GM18867 (cell line): ENCODE data around the gene PHLDA3.

Experiments used
- ATAC-seq: cut with Tn5 transposase; IDR thresholded peaks from one replicate; pipeline ENCODE4 v1.9.1; 2021; ENCODE audit warnings: mild to moderate bottlenecking, moderate library complexity; ENCODE audit not compliant: unreplicated experiment

PHLDA3 gene

GRCh38 chr1:201468844-201469644 is at the start of gene PHLDA3:
Gene PHLDA3, minus strand, starts transcription at chr1:201469188. Its CDS starts 402 bp downstream, at chr1:201468786.
- peak; percentile 85 for ATAC-seq

GRCh38 chr1:201518071-201518470 is 49.1 kb upstream of the PHLDA3 start:
- ATAC-seq = no peak

DNA sequence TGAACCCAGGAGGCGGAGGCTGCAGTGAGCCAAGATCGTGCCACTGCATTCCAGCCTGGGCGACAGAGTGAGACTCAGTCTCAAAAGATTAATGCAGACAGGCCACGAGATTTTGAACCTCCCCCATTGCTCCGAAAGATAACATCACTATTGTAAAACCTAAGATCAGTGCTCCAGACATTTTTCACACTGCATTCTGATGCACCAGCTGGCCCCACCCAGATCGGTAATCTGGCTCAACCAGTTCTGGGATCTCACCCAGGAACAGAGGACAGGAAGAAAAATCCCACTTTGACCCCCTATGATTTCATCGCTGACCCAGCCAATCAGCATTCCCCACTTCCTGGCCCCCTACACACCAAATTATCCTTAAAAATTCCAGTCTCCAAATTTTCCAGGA is 48.6 kb upstream of the PHLDA3 start:
- no peak for ATAC-seq

GRCh38 chr1:201516511-201517127 is 47.6 kb upstream of the PHLDA3 start:
- ATAC-seq = no peak

- ATAC-seq = no peak
Observed at GRCh38 chr1:201515895-201516294, 46.9 kb upstream of the PHLDA3 start.

- no peak for ATAC-seq
Observed at GRCh38 chr1:201515062-201515750, 46.2 kb upstream of the PHLDA3 start.

DNA sequence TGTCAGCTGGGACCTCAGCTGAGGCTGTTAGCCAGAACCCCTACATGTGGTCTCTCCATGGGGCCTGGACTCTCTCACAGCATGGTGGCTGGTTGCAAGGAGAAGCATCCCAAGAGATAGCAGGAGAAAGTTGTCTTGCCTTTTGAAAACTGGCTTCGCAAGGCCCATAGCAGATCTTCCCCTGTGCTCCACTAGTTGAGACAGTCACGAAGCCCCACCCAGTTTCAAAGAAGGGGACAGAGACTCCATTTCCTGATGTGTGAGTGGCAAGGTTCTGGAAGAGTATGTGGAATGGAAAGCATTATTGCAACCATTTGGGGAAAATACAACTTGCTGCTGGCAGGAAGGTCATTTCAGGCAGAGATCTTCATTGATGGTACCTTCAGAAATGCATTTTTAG is 45.5 kb upstream of the PHLDA3 start:
- ATAC-seq = no peak

DNA sequence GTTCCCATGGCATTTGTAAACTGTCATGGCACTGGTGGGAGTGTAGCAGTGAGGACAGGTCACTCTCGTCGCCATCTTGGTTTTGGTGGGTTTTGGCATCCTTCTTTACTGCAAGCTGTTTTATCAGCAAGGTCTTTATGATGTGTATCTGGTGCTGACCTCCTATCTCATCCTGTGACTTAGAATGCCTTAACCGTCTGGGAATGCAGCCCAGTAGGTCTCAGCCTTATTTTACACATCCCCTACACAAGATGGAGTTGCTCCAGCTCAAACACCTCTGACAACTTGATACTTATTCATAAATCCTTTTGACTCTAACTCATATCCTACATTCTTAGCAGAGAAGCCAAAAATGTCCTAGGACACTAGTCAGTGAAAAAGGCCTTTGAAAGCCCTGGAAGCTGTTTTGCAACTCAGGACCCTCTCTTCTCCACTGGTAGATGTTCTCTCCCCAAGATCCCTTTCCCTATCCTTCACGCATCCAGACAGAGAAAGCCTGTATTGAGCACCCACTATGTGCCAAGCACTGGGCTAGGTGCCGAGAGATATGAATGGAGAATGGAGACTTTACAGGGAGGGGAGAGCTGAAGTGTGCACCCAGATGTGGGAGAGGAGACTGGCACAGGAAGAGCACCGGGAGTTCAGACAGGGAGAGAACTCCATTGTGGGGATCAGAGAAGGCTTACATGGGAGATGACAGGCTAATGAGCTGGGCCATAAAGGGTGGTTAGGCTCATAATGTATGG is 44.7 kb upstream of the PHLDA3 start:
- no peak for ATAC-seq

- ATAC-seq = peak; percentile 54
Observed at GRCh38 chr1:201511941-201512539, 43.1 kb upstream of the PHLDA3 start.

DNA sequence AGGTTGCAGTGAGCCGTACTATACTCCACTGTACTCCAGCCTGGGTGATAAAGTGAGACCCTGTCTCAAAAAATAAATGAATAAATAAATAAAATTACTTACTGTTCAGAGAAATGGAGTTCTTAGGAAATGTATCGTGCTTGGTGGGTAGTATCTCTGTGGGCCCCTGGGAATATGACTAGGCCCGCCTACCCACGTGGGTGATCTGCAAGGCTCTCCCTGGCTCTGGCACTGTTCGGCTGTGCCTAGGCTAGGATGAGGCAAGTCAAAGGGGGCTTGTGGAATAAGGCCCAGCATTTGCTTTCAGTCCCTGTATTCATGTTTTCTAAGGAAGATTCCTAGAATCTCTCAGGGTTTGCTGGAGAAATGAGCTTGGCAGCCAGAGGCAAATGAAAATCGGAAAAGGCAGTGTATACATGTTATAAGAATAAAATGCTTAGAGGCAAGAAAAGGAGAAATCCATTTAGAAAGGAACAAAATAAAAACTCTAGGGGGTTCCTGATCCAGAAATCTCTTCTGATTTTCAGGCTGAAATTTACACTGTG is 42.5 kb upstream of the PHLDA3 start:
- no peak for ATAC-seq

GRCh38 chr1:201510734-201511133 is 41.7 kb upstream of the PHLDA3 start:
- ATAC-seq = no peak

DNA sequence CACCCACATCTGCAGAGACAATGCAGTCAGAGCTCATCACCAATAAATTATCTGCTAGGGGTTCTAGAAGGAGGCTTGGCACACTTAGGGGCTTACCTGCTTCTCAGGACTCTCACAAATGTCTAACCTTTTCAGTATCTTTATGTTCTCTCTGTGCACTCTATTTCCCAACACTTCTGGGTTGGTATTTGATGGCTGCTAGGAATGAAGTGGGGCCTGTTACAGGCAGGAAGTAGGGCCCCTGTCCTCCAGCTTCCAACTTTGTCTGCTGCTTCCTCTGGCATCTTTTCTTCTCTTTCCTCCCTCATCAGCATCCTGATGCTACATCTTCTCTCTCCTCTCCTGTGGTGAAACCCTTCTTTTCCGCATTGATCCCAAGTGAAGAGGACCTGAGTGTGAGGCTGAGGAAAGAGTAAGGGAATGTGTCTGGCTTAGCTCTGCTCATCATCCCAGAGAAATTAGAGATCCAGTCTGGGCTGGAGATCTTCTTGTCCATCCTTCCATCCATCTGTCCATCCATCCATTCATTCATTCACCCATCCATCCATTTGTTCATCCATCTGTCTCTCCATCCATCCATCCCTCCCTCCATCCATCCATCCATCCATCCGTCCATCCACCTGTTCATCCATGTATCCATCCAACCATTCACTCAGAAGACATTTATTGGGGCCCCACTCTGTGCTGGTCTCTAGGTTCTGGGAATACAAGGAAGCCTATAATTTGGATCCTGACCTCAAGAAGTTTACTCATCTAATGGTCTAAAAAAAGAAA is 40.8 kb upstream of the PHLDA3 start:
- no peak for ATAC-seq

- ATAC-seq = no peak
Observed at GRCh38 chr1:201508809-201509208, 39.8 kb upstream of the PHLDA3 start.

DNA sequence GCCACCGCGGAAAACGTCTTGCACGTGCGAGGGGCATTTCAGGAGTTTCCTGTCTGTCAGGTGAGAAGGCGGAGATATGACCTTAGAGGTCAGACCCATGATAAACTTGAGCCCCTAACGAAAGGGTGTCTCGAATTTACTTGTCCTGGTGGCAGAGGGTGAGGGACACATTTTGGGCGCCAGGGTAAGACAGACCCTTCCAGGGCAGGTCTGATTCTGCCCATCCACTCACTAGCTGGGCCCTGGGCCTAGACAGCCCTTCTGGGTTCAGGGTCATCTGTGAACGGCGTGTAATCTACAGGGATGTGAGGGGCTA is 38.3 kb upstream of the PHLDA3 start:
- ATAC-seq = peak; percentile 4

GRCh38 chr1:201506557-201507359 is 37.8 kb upstream of the PHLDA3 start, which contains the start of gene CSRP1:
Gene CSRP1, minus strand, starts transcription at chr1:201507123. Its CDS starts 10,820 bp downstream, at chr1:201496303.
- peak; percentile 87 for ATAC-seq

- ATAC-seq = no peak
Observed at GRCh38 chr1:201506092-201506491, 37.1 kb upstream of the PHLDA3 start.

DNA sequence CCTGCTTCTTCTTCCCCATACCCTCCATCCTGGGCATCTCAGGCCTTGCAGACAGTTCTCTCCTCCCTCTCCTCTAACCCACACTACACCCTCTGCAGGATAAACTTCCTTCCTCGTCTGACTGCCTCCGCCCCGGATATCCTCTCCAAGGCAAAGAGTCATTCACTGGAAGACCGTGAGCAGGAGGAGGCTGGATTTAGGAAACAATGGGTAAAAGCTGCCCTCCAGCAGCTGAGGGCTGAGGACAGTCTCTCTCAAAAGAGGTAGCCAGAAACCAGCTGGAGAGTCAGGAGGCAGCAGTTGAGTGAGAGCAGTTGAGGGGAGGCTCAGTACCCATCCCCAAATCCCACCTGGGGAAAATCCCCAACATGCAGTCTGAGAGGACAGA is 36.5 kb upstream of the PHLDA3 start:
- ATAC-seq = no peak

GRCh38 chr1:201504799-201505502 is 36.0 kb upstream of the PHLDA3 start:
- ATAC-seq = no peak
